GM18951 (cell line): ENCODE data around the gene PIP4K2A.
"Not testable (repeated sequence)": the region's sequence is repeated elsewhere in the genome, so short reads cannot be mapped to it uniquely, and the experiment has no call there.

ENCODE experiments used
- POLR2A ChIP-seq: IDR thresholded peaks from 4 replicates; pipeline ENCODE4 v1.6.1; 2011; ENCODE audit warnings: mild to moderate bottlenecking; ENCODE audit not compliant: insufficient read length, insufficient read depth; ENCODE audit errors: extremely low read depth
- in situ Hi-C: fragments of 300-500 bp; cut with MboI; formaldehyde crosslinking; loops from one replicate; pipeline ENCODE4 v1.12.0; 2022; ENCODE audit warnings: low sequenced_read_pairs, mixed read lengths, inconsistent platforms; ENCODE audit not compliant: unreplicated experiment

Gene PIP4K2A

GRCh38 chr10:22733992-22734391 lies 19.6 kb upstream of the PIP4K2A start:
- TF ChIP-seq POLR2A, result no peak

DNA sequence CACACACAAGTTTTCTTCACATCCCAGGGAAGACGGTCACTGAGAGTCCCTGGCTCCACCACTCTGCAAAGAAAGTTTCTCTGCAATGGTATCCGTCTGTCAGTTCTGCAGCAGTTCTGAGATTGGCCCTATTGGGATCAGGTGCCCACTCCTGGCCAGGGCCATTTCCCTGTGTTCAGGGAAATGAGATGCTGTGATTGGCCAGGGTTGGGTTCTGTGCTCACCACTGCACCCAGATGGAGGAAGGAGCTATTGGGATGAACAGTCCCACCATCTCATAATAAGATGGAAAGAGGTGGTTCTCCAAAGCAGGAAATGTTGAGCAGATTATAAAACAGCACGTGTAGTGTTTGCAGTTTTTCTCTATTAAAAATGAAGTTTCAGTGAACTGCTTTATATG lies 13.3 kb upstream of the PIP4K2A start:
- in situ Hi-C loops, result no loop called here
- no peak for TF ChIP-seq POLR2A

More at GRCh38 chr10:22733992-22734391, 19.6 kb upstream of the PIP4K2A start:
- in situ Hi-C loops, result no loop called here

GRCh38 chr10:22727112-22727511 lies 12.7 kb upstream of the PIP4K2A start:
- in situ Hi-C loops, result no loop called here
- TF ChIP-seq POLR2A, result no peak

DNA sequence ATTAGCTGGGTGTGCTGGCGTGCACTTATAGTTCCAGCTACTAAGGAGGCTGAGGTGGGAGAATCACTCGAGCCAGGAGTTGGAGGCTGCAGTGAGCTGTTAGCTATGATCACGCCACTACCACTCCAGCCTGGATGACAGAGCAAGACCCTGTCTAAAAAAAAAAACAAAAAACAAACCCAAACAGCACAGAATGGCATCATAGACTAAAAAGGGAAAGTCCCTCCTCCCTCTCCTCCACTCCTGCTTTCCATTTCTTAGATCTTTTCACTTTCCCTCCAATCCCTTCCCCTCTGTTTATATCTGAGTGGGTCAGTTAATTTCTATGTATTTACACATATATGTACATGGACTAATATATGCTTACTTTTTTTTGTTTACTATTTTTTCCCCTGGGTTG lies 10.4 kb upstream of the PIP4K2A start:
- no peak for TF ChIP-seq POLR2A
- in situ Hi-C loops, result no loop called here

DNA sequence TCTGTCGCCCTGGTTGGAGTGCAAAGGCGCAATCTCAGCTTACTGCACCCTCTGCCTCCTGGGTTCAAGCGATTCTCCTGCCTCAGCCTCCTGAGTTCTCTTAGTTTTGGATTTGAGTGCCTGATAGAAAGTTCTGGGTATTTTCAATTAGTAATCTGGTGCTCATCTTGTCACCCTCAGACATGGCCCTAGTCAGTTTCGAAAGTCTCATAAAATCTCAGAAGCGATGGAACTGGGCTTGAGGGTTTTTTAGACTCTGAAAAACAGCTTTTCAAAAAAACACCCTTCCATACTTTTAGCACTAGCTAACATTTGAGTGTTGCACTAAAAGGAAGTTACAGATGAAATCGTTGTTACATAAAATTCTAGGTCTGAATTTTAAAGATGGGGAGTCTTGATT lies 9.4 kb upstream of the PIP4K2A start:
- TF ChIP-seq POLR2A, result no peak
- in situ Hi-C loops, result no loop called here

DNA sequence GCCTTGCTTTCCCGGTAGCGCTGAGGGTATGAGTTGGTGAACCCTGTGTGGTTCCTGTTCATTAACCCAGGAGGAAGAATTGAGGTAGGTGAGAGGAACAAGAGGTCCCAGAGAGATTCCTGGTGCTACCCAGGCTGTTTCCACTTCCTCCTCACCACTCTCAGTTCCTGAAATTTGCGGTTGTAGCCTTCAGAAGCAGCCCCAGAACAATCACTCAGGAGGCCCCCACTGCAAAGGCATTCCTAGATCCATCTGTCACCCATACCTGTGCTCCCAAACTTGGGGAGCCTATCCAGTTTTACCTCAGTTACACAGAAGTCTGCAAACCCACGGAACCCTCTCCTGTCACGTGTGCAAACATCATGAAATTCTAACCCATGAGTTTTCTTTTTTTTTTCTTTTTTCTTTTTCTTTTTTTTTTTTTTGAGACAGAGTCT lies 9.0 kb upstream of the PIP4K2A start:
- no peak for TF ChIP-seq POLR2A
- in situ Hi-C loops, result no loop called here

GRCh38 chr10:22722626-22723169 lies 8.3 kb upstream of the PIP4K2A start:
- no peak for TF ChIP-seq POLR2A
- in situ Hi-C loops, result no loop called here

DNA sequence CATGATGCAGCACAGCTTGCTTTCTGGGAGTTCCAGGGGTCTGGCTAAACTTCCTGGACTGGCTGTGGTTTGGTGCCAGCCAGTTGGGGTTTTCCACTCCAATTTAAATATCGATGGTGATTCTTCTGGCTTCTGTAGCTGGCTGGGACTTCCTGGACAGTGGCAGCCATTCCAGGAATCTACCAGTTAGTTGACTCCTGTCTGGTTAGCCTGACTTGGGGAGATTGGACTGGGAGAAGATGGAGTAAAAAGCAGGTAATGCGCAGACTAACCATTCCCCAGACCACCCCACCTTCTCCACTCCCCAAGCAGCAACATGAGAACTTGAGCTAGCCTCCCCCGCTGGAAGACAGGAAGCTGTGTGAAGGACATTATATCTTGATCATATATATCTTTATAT lies 6.3 kb upstream of the PIP4K2A start:
- in situ Hi-C loops, result no loop called here
- no peak for TF ChIP-seq POLR2A

DNA sequence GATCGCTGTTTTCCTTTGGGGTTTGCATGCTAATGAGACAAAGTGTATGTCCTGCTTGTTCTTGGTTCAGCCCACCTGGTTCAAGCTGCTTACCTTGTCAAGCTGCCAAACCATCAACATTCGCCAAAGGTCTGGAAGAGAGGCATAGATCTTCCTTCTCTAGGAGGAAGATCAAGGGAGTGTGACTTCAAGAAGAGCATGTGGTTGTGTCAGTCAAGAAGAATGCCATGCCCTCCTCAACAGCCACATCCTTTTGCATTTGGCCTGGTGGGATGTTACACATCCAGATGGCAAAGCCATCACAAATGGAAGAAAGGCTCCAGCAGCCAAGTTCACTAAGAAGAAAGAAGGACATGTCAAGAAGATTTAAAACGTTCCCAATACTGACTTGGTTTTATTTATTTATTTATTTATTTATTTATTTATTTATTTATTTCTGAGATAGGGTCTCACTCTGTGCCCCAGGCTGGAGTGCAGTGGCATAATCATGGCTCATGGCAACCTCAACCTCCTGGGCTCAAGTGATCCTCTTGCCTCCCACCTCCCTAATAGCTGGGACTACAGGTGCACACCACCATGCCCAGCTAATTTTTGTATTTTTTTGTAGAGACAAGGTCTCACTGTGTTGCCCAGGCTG lies 5.1 kb upstream of the PIP4K2A start:
- no peak for TF ChIP-seq POLR2A
- in situ Hi-C loops, result no loop called here

GRCh38 chr10:22718659-22719058 lies 4.3 kb upstream of the PIP4K2A start:
- in situ Hi-C loops, result not testable (repeated sequence)

GRCh38 chr10:22717728-22718127 lies 3.4 kb upstream of the PIP4K2A start:
- in situ Hi-C loops, result no loop called here
- no peak for TF ChIP-seq POLR2A

GRCh38 chr10:22716943-22717342 lies 2.6 kb upstream of the PIP4K2A start:
- no peak for TF ChIP-seq POLR2A
- in situ Hi-C loops, result no loop called here

DNA sequence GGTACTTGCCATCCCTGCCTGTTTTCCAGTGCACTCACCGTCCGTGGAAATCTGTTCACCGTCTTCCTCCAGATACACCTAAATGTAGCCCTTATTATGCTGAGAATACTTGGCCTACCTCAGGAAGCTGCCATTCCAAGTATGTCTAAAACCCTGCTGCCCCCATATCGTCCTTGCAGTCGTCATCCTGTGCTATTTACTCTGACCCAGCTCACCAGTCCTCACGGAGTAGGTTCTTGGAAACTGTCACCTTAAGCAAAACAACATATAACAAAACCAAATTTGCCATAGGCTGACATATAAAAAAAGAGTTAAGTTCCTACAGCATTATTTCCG lies 880 bp upstream of the PIP4K2A start:
- in situ Hi-C loops, result no loop called here
- no peak for TF ChIP-seq POLR2A

GRCh38 chr10:22713853-22714478 lies 412 bp downstream of the PIP4K2A start:
- no peak for TF ChIP-seq POLR2A
- in situ Hi-C loops, result no loop called here

DNA sequence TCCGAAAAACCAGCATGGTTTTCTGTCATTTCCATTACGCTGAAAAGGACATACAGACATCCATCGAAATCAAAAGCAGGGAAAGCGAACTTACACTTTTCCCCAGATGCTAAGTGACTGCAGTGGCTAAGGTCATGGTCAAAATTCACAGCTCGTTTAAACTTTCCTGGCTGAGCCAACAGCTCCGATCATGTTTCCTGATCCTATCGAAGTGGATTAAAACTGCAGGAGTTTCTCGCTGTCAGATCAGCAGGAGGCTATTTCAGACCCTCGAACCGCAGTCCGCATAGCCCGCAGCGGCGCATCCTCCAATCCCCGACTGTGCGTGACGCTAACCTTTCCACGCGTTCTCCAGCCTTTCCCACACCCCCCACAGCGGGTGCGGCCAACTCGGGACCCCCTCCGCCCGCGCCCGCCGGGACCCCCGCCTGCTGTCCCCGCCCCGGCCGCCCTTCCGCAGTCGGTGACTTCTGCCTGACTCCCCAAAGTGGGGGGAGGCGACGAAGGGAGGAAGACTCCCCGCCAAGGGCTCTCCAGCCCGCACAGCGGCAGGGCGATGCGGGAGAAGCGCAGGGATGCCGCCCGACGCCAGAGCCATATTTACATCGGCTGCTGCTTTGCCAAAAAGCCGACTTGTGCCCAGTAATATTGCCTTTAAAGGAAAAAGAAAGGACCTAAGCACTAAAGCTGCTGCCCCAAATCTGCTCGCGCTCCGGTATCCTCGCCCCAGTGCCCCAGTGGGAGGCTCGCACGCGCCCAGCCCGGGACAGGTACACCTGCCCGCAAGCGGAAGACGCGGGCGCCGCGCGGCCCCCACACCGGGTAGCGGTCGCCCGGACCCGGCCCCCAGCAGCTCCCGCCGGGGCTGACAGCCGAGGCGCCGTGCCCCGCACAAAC lies 1.2 kb downstream of the PIP4K2A start:
- in situ Hi-C loops, result no loop called here

More for the DNA sequence above, 1.2 kb downstream of the PIP4K2A start:
- peak; percentile 25 for TF ChIP-seq POLR2A
